ENCODE measurements around the gene PAQR9.
"Not testable (repeated sequence)": the region's sequence is repeated elsewhere in the genome, so short reads cannot be mapped to it uniquely, and the experiment has no call there.

PAQR9 gene, protein sequence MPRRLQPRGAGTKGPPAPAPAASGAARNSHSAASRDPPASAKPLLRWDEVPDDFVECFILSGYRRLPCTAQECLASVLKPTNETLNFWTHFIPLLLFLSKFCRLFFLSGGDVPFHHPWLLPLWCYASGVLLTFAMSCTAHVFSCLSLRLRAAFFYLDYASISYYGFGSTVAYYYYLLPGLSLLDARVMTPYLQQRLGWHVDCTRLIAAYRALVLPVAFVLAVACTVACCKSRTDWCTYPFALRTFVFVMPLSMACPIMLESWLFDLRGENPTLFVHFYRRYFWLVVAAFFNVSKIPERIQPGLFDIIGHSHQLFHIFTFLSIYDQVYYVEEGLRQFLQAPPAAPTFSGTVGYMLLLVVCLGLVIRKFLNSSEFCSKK

DNA sequence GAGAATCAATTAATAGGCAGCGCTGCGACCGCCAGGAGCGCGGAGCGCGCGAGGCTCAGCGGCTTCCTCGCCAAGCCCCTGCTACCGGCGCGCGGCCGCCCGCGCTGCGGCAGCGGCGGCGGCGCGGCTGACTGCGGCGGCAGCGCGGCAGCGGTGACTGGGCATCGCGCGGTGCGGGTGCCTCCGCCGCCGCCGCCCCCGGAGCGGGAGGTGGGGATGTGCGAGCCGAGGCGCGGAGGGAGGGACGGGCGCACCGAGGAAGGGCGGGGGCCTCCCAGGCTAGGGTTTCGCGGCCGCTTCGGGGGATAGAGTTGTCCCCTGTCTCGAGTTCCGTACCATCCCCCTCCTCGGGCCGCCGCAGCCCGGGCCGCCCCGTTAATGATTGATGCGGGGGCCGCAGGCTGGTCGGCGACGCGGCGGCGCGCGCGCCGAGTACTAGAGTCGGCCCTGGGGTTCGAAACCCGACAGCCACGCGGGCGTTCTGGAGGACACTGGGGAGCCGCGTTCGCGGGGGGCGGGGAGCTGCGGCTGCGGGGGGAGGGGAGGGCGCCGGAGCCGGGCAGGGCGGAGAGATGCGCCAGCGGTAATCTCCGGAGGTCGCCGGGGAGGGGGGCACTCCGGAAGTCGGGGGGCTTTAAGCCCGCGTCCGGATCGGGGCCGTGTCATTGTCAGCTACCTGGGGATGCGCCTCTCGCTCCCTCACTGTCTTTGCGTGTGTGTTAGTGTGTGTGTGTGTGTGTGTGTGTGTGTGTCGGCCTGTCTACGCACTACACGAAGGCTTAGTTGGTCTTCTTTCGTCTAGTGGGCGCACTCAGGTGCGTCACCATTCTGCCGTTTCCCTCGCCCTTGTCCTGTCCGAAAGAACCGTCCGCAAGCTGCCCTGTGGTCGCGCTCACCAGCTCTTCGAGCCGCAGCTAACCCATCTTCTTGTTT, at the start of gene PAQR9:
PAQR9 (minus strand) TSS at position 159 of the 933 bp plus-strand sequence. CDS start 338 bp downstream, outside the sequence.
- peak; percentile 36 to 60 for DNase-seq

DNA sequence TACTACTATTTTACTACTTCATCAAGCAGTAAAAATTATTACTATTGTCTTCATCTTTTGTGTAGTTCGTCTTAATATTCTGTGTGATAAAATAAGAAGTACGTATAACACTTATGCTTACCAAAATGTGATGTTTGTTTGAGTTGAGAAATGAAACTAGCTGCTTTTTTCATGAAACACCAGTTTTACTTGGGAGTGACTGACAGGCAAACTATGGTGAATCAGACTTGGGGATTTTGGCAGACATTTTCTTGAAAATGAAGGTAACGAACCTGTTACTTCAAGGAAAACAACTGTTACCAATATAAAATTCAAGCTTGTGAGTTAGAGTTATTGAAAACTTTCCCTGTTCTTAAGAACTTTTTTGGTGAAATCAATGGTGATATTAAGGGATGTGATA, 48.2 kb upstream of the PAQR9 start:
- no peak for DNase-seq

DNA sequence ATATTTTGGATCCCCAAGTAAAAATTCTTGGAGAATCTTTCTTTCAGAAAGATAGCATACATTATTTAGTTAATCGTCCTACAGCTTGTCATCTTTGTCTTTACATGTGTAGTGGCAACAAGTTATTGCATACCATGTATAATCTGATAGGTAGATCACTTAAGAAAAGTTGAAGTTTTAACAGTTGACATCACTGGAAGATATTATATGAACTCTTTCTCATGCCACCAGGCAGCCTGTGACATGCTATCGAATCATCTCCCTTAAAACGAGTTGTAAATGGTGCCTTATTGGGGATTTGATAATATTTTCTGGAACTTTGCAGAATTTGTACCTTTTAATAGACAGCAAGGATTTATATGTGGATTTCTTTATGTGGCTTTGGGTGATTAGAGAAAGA, 46.5 kb upstream of the PAQR9 start:
- no peak for DNase-seq

DNA sequence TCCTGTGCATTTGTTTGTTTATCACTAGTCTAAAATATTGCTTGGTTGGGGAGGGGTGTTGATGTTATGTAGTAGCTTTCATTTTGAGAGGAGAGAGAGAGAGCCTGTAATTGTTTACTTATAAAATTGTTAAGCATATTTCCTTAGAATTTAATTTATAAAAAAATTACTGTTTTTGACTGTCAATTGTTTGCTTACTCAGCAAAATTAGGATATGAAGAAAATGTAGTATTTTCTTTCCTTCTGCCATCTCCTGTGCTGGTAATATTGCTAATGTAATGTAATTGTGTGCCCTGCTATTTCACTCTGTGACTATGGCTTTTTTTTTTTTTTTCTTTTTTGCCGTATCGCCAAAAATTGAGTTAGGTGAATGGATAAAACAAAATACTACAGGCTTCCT, 41.3 kb upstream of the PAQR9 start:
- DNase-seq = no peak

DNA sequence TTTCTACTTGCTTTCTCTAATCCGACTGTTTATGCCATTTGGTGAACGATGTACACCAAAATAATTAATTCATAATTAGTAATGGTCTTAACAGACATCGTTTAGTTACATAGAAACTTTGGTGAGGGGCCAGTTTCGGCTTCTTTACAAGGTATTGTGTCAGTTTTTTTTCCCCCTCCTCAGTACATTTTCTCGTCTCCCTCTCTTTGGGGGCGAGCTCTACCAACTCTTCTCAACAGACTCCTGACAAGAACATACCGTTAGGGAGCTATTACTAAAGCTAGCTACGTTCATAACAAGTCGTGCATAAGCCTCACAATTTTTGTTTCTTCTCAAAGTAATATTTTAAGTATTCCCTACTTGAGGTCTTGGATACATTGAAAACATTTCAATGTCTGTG, 39.3 kb upstream of the PAQR9 start:
- DNase-seq = no peak

DNA sequence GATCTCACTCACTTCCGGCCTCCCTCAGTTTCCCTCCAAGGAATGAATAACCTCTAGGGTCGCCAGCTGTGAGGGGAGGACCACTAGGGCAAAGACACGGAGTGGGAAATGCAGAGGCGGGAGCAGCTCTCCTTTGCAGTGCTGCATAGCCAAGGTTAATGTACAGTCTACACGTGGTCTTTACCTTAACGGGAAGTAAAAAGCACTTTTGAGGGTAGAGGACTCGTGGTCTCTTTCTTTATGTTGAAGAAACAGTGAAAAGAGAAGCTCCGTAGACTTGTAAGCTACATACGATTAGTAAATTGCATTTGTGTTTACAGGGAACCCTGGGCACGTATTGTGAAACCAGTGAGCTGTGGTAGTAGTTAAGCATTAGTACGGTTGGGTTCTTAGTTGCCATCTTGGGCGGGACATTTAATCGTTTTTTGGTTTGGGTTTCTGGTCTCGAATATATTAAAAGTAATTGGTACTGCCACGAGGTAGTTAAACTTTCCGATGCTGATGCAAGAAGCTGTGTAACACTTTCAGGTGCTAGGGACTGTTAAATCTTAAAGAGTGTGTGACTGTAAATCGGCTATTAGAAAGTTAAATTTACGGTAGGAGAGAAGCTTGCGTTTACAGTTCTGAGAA, 38.7 kb upstream of the PAQR9 start:
- DNase-seq = peak in 1 of 2 experiments; percentile 54

DNA sequence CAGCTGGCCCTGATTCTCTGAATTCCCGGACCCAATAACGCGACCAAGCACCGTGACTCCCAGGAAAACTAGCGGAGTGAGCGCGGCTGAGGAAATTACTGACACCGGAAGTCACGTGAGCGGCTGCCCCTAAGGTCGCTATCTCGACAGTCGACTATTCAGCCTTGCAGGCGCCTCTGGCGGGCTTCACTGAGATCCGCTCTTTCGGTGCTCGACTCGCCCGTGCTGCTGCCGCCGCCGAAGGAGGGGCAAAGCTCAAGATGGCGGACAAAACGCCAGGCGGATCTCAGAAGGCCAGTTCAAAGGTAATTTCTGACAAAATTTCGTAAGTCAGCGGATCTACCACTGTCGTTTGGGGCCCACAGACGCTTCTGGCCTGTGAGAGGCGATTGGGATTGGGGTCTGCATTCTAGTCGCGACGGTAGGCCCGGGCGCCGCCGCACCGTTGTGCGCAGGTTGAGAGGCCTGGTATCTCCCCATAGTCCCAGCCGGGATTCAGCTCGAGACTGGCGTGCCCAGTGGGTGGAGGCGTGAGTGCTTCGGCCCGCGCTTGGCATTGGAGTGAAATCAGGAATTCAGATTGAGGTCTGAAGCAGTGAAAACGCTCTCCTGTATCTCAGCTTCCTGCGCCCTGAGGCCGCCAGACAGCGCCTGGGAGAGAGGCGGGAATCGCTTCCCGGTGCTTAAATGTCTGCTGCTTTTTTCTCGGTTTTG, 38.1 kb upstream of the PAQR9 start, which contains the start of gene U2SURP:
U2SURP (plus strand) TSS at position 202 of the 714 bp plus-strand sequence; CDS start at position 261, 59 bp downstream.
- peak; percentile 99 to 100 for DNase-seq

DNA sequence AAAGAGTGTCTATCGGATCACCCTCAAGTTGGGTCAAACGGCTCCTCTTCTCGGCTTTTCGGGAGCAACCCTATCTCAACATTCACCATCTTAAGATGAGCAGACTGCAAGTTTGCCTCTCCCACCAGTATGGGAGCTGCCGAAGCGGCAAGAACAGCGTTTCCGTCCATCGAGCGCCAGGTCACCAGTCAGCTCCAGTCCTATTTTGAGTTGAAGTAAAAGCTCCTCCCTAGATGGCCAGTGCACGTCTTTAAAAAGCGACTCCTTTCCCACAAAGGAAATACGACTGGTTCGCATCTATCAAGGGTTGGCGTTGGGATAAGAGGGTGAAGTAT, 37.5 kb upstream of the PAQR9 start:
- DNase-seq = no peak

DNA sequence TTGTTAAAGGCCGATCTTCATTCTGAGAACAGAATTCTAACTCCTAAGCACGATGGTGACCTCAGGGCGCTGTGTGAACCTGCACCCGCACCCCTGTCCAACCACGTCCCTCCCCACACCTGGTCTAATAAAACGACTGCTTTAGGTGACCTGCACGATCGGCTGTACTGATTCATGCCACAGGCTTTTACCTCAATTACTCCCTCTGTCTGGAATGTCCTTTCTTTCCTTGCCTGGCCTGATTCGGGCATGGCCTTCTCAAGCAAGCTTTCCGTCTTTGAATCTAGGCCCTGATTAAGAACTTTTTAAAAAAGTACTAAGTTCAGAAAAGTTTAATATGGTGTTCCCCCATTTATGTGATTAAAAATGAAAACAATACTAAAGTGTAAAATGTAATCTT, 37.1 kb upstream of the PAQR9 start:
- DNase-seq = peak in 1 of 2 experiments; percentile 16

DNA sequence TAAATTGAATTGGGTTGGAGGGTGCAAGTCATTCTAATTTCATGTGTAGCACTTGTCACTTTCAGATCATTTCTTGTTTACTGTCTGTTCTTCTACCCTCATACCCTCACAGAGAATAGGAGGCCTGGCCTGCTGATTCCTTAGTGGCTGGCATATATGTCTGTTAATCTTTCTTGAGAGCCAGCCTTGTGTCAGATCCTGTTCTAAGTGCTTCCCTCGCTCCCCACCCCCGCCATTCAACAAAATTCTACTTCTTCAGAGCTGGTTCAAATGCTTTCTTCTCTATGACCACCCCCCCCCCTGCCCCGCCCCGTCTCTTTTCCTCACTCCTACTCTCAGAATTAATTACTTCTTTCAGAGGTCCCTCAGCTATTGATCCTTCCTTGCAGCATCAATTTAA, 36.4 kb upstream of the PAQR9 start:
- peak in 1 of 2 experiments; percentile 39 for DNase-seq

DNA sequence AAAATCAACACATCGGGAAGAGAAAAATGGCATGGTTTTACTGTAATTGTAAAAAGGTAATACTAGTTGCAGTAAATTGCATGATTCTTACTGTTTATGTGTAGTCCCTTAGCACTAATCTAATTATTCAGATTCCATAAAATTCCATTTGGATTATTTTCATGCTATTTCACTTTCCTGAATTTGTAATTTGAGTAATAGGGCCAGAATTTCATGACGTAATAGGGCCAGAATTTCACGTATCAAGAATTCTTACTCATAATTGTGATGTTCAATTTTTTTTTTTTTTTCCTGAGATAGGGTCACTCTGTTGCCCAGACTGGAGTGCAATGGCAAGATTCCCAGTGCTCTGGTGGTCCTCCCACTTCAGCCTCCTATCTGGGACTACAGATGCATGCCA, 35.0 kb upstream of the PAQR9 start:
- DNase-seq = no peak

DNA sequence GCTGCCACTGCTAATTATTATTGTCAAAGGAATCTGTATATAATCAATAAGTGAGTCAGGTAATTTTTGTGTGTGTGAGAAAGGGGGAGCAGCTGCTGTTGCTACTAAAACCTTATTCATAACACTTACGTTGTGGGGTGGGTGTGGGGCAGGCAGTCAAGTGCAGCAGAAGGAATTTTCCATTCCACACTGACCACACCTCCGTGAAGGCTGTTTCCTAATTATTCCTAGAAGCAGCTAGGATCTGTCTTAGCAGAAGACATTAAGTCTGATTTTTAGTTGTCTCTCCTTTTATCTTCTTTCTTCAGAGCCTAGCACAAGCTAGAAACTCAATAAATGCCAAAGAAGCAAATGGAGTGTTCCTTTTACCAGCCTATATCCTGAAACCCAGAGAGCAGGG, 33.9 kb upstream of the PAQR9 start:
- DNase-seq = peak in 1 of 2 experiments; percentile 25

DNA sequence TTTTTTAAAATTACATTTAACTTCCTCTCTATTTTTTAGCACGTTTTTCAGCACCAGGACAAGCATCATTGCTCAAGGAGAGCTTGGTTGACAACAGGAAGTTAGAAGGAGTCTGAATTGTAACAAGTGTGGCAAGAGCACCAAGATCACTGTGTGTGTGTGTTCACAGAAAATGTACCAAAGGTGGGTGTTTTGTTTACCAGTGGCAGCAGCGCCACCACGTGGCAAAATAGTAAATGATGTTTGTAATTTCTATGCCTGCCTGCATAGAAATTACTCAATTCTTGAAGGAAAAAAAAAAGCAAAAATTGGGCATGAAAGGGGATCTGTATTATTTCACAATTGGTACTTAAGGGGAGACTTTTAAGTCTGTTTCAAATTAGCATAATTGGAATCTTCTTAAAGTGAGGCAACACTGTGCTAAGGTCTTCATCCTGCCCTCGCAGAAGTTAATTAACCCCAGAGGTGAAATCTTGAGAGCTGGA, 30.5 kb upstream of the PAQR9 start:
- peak; percentile 63 to 80 for DNase-seq

DNA sequence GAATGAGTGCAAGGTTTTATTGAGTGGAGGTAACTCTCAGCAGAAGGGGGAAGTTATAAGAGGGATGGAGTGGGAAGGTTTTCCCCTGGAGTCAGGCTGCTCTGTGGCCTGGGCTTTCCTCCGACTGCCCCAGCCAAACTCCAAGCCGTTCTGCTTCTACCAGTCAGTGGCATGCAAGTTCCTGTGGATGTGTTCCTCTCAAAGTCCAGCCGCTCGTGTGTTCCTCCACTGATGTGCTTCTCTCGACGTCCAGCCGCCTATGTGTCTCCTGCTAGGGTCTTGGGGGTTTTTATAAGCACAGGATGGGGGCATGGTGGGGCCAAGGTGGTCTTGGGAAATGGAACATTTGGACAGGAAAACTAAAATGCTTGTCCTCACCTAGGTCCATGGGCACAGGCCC, 28.8 kb upstream of the PAQR9 start:
- DNase-seq = no peak

DNA sequence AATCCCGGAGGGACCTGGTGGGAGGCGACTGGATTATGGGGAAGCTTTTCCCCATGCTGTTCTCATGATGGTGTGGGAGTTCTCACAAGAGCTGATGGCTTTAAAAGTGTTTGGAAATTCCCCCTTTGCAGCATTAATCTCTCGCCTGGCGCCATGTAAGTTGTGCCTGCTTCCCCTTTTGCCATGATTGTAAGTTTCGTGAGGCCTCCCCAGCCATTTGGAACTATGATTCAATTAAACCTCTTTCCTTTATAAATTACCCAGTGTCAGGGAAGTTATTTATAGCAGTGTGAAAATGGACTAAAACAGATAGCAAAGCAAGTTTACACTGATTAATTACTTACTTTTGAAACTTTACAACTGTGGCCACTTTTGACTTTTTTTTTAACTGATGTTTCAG, 27.2 kb upstream of the PAQR9 start:
- no peak for DNase-seq

DNA sequence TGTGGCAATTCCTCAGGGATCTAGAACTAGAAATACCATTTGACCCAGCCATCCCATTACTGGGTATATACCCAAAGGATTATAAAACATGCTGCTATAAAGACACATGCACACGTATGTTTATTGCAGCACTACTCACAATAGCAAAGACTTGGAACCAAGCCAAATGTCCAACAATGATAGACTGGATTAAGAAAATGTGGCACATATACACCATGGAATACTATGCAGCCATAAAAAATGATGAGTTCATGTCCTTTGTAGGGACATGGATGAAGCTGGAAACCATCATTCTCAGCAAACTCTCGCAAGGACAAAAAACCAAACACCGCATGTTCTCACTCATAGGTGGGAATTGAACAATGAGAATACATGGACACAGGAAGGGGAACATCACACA, 25.4 kb upstream of the PAQR9 start:
- DNase-seq = not testable (repeated sequence)

DNA sequence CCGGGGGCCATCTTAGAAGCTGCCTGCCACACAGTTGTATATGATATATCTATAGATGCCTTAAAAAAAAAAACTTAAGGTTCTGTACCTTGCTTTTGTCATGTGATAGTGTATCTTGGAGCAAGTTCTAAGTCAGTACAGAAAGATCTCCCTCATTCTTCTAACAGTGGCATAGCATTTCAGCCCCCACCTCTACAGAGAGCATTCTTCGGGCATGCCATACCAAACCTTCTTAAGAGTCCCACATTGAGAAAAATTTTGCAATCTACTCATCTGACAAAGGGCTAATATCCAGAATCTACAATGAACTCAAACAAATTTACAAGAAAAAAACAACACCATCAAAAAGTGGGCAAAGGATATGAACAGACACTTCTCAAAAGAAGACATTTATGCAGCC, 24.7 kb upstream of the PAQR9 start:
- not testable (repeated sequence) for DNase-seq

DNA sequence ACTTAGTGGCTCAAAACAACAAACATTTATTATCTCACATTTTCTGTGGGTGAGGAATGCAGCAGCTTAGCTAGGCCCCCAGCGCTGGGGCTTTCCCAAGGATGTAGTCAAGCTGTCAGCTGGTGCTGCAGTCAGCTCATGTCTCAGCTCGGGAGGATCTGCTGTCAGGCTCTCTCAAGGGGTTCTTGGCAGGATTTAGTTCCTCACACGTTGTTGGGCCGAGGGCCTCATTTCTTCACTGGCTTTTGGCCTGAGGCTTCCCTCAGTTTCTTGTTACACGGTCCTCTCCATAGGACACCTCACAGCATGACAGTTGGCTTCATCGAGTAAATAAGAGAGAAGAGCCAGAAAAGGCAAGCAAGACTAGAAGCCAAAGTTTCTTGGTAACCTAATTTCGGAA, 24.2 kb upstream of the PAQR9 start:
- peak; percentile 21 to 60 for DNase-seq

DNA sequence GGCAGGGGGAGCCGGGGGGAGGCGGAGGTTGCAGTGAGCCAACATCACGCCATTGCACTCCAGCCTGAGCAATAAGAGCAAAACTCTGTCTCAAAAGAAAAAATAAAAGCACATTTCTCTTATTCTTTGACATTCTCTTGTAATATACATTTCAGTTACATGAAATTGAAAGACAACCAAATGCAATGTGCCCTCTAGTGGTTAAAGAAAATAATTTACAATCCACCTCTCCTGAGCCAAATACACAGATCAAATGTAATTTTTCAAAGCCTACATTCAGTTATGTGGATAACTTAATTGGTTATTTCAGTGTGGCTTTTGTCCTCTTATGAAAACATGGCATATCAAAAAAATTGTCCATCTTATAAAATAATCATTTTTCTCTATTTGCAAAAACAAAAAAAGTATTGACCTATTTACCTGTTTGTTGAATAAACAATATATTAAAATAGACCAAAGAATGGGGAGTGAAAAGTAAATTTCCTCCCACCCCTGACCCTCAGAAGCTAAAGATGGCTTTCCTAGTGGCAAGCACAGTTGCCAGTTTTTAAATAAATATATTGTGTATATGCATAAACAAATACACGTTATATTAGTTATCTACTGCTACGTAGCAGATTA, 23.7 kb upstream of the PAQR9 start:
- DNase-seq = peak; percentile 35 to 63

DNA sequence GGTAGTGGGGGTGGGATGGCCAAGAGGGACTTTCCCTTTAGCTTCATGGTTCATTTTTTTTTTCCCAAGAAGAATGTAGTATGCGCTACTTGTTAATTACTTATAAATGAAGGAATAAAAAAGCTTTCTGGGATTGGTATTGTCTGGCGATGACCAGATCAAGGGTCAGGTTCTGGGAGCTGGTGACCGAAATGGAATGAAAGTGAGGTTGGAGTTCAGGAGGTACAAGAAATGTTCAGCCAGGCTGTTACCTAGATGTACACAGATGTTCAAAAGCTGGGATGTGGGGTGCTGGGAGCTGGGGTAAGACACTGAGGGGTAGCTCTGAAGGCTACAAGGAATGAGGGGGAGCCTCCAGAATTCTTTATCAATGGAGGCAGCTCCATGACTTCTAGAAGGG, 20.8 kb upstream of the PAQR9 start:
- DNase-seq = no peak

DNA sequence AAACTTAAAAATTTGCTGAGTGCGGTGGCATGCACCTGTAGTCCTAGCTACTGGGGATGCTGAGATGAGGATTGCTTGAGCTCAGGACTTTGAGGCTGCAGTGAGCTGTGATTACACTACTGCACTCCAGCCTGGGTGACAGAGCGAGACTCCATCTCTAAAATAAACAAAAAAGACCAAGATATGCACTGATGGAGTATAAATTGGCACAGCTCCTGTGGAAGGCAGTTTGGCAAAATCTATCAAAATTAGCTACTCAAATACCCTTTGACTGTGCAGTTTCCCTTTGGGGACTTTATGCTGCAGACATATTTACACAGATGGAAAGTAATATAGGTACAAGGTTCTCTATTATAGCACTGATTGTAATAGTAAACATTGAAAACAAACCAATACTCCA, 19.8 kb upstream of the PAQR9 start:
- no peak for DNase-seq
